LHCN-M2 (cell line): ENCODE results near the gene ALOX15. TPM values are rescaled to one million over a fixed set of nuclear protein-coding genes. Genes with fewer than 3 reads are reported as not detected.
"Not testable (repeated sequence)": the region's sequence is repeated elsewhere in the genome, so short reads cannot be mapped to it uniquely, and the experiment has no call there.

Experiments
- DNase-seq: peaks from one replicate; pipeline ENCODE4 v3.0.0-alpha.2; 2012; ENCODE audit warnings: low read depth
- total RNA-seq: library from RNA; depleted of rRNA; stranded (reverse); fragments of >200 nt; gene quantifications from 2 replicates; pipeline ENCODE4 v1.2.3, GENCODE V29; 2014

Gene ALOX15
- total RNA-seq, 1 experiment from 2014 or later, result not detected

DNA sequence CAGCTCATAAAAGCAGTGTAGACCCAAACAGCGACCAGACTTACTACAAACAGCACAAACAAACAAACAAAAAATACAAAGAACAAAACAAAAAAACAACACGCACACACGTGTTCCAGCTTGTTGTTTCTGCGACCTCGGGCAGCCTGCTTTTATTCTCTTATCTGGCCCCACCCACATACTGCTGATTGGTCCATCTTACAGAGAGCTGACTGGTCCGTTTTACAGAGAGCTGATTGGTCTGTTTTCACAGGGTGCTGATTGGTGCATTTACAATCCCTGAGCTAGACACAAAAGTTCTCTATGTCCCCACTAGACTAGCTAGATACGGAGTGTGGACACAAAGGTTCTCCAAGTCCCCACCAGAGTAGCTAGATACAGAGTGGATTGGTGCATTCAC is 14.5 kb upstream of the ALOX15 start:
- DNase-seq, result not testable (repeated sequence)

GRCh38 chr17:4652997-4653396 is 11.5 kb upstream of the ALOX15 start:
- DNase-seq, result no peak

- DNase-seq, result no peak
Measured at GRCh38 chr17:4648741-4649140, 7.3 kb upstream of the ALOX15 start.

GRCh38 chr17:4645642-4646041 is 4.2 kb upstream of the ALOX15 start:
- no peak for DNase-seq

- DNase-seq, result no peak
Measured at GRCh38 chr17:4643676-4644075, 2.2 kb upstream of the ALOX15 start.

DNA sequence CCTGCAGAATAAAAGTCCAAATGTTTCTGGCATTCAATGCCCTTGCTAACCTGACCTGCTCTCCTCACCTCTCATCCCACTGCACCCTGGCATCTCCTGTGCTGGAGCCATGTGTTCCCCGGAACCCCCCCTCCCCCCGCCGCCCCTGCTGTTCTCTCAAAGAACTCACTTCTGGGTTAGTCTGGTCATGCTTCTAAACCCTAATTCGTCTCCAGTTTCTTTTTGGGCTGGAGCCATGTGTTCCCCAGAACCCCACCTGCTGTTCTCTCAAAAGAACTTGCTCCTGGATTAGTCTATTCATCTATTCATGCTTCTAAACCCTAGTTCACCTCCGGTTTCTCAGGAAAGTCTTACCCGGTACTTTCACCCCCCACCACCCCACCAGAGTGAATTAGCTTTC is 808 bp upstream of the ALOX15 start:
- DNase-seq, result no peak

GRCh38 chr17:4640569-4641188 is 799 bp downstream of the ALOX15 start:
- DNase-seq, result not testable (repeated sequence)

GRCh38 chr17:4639301-4640059 is 2.0 kb downstream of the ALOX15 start:
- not testable (repeated sequence) for DNase-seq

DNA sequence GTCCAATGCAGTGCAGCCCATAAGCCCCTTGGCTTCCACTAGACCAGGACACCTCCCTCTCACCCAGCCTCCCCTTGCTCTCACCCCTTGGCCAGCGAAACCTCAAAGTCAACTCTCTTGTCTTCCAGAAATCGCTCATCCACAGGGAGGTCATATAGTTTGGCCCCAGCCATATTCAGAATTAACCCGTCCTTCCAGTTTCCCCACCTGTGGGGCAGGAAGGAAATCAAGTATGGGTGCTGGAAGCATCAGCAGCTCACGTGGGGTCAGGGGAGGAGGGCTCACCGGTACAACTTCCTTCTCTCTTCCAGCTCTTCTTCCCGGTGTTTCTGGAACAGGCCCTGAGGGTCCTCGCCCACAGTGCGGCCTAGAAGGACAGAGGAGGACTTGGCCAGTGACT is 2.7 kb downstream of the ALOX15 start:
- DNase-seq, result not testable (repeated sequence)

DNA sequence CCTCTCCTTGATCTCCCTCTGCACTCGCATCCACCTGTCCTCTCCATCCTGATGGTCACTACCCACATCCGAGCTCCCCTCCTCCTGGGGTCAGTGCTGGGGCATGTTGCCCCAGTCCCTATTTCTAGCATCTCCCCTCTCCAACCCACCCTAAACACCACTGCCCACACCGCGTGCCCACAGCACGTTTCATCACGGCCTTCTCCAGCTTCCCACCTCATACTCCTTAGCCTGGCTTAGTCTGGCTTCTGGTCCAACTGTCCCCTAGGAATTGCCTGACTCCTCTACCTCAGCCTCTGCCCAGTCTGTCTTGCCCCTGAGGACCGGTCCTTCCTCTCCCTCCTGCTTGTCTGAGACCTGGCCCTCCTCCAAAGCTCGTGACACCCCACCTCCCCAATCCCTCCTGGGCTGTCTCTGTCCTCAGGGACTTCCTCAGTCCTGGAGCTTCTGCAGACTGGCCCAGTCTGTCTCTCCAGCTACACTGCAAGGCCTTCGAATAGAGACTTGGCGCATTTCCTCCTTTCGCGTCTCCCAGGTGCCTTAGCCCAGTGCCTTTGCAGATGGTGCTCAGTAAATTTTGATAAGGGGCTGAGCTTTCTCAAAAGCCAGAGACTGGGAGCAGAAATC is 4.9 kb downstream of the ALOX15 start:
- DNase-seq, result no peak

DNA sequence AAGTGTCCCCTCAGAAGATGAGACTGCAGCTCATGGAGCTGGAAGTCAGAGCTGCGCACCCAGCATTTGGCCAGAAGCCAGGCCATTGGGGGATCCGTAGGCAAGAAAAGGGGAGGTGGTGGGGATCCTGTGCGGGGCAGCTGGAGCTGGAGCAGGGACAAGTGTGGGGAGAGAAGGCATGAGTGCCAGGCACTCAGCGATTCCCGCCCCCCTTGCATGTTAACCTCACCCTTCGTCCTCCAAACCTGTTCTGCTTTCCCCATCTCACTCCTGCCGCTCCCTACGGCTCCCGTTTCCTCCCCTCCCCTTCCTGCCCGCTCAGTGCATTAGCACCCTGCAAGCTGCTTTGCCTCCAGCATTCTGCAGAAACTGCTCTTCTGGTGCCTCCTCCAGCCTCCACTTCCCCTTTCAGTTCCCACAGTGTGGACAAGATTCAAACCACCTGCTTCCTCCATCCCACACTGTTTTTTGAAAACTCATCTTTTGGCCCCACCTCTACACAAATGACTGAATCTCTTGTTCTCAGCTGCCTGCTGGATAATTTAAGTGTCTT is 5.6 kb downstream of the ALOX15 start:
- DNase-seq, result no peak

GRCh38 chr17:4634976-4635375 is 6.5 kb downstream of the ALOX15 start:
- DNase-seq, result no peak

DNA sequence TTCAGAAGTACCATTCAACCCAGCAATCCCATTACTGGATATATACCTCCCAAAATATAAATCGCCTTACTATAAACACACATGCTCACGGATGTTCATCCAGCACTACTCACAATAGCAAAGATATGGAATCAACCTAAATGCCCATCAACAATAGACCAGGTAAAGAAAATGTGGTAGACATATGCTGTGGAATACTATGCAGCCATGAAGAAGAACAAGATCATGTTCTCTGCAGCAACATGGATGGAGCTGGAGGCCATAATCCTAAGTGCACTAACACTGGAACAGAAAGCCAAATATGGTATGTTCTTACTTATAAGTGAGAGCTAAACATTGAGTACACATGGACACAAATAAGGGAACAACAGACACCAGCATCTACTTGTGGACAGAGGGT is 7.8 kb downstream of the ALOX15 start:
- DNase-seq, result no peak

DNA sequence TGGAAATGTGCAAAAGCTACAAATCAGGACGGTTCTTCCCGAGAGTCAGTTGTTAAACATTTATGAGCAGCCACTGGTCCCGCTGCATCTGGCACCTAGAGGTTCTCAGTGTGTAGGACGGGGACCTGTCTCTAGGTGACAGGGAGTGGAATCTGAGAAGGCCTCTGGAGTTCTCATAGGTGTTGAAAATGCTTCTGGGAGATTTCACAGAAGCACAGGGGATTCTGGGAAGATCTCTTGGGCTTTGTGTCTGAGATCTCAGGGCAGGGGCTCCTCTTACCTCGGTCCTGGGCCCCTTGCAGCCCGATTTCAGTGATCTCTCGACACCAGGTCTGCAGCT is 8.9 kb downstream of the ALOX15 start:
- DNase-seq, result no peak

DNA sequence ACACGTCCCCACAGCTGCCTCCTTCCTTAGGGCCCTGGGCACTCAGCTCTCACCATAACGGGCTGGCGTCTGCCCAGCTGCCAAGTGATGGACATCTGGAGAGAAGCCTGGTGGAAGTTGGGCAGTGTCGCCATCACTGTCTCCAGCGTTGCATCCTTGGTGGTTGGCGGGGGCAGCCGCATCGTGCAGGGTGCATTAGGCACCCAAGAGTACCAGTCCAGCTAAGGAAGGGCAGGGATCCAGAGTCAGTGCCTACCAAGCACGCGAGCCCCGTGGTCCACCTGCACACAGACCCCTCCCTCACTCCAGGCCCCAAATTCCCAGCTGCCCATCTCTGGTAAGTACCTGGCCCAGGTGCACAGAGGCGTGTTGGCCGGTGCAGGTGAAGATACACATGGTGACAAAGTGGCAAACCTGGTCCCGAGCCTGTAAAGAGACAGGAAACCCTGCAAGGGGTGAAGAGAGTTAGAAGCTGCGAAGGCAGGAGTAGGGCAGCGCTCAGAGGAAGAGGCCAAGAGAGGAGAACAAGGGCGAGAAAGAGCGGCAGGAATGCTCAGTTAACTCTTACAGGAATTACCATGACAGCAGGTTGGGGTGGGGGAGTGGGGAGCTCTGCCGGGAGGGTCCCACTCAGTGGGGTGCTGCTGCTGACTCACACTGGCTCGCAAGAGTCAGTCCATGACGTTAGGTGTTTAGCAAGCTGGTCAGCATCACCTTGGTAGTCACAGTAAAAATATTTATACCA is 9.5 kb downstream of the ALOX15 start:
- no peak for DNase-seq

DNA sequence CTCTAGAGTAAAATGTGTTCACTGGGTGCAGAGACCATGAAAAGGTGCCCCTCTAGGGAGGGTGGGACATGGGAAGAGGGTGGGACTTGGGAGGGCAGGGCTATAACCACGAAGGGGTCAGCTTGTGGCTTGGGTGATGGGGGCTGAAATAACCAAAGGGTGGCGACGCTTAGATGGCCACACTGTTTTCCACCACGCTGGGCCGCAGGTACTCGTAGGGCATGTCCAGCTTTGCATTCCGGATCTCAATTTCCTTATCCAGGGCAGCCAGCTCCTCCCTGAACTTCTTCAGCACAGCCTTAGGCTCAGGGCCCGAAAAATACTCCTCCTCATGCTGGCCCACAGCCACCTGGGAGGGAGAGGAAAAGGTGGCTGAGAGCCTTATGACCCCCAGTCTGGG is 10.0 kb downstream of the ALOX15 start:
- DNase-seq, result no peak

- DNase-seq, result no peak
Measured at GRCh38 chr17:4626734-4627256, 14.7 kb downstream of the ALOX15 start.

- DNase-seq, result peak; percentile 39
Measured at GRCh38 chr17:4625181-4625617, 16.3 kb downstream of the ALOX15 start.

DNA sequence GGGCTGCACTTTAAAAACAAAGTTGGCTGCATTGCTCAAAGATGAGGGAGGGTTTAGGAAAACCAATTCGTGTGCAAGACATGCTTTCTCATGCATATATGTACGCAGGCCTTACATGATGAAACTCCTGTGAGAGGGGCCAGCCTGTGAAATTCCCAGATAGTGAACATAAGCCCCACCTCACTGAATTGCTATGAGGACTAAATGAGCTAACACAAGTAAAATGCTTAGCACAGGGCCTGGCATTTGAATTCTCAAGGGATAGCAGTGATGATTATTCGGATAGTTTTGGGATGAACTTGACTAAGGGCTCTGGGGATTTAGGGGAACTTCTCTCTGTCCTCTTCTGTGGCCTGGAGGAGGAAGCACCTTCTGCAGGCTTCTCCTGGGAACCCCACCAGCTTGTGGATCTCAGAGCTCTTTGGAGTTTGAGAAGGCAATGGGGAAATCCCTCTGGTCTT is 17.0 kb downstream of the ALOX15 start:
- DNase-seq, result not testable (repeated sequence)

- DNase-seq, result no peak
Measured at GRCh38 chr17:4623249-4623648, 18.2 kb downstream of the ALOX15 start.

DNA sequence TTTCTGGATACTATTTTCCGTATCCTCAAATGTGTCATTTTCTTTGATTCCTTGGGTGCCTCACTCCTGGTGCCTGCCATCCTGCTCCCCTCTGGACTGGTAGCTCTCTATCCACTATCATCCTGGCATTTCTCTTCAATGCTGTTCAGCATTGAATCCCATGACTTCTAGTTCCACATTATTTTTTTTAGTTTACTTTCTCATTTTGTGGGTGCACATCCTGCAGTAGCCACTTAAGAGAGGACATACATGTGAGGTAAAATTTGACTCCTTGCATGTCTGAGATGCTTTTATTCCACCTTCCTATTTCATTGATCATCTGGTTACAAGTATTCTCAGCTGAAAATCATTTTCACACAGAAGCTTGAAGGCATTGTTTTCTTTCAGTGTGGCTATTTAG is 19.1 kb downstream of the ALOX15 start:
- DNase-seq, result no peak
